HepG2 (cell line): ENCODE results near the gene BEND4.

Source experiments
- FOSL1 ChIP-seq: sonication (generic); formaldehyde crosslinking; IDR thresholded peaks from 2 replicates; pipeline ENCODE4 v1.9.0; 2021; ENCODE audit warnings: missing genetic modification reagents, borderline replicate concordance
- SP2 ChIP-seq: sonication (generic); formaldehyde crosslinking; IDR thresholded peaks from 2 replicates; pipeline ENCODE4 v1.5.1; 2020; ENCODE audit warnings: mild to moderate bottlenecking, missing genetic modification reagents

DNA sequence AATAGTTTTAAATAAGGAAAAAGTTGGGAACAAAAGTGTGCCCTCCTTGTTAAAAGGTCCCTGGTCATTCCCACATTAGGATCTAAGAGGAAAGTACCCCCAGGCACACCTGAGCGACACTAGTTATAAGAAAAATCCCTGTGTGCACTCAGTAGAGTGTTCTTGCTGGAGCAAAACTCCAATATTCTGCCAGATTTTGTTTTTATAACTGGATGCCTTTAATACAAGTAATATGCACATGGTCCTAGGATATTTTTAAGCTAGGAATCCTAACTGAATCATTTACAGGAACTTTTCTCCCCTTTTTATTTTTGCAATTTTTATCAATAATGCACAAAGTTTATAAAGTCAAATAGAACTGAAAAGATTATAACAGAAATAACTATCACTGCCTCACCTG, 68.6 kb downstream of the BEND4 start:
- TF ChIP-seq FOSL1 (CRISPR knock-in tag) (no peak), SP2 (CRISPR knock-in tag) (no peak)
